ENCODE measurements around the gene UBE2E2. TPM values are rescaled to one million over a fixed set of nuclear protein-coding genes. Genes with fewer than 3 reads are reported as not detected.

Gene UBE2E2
- polyA plus RNA-seq, 3 donors: 43.0 to 56.8 (median 53.0) TPM

GRCh38 chr3:23399221-23399620, 196.1 kb downstream of the UBE2E2 start:
- no peak for DNase-seq (ENCODE audit: extremely low read depth in 1 of 11, low read depth in 9 of 11, low spot score in 4 of 11)

- DNase-seq (ENCODE audit: extremely low read depth in 1 of 11, low read depth in 9 of 11, low spot score in 4 of 11): no peak
These were observed 199.8 kb downstream of the UBE2E2 start for GRCh38 chr3:23402728-23403492.

- no peak for DNase-seq (ENCODE audit: extremely low read depth in 1 of 11, low read depth in 9 of 11, low spot score in 4 of 11)
These were observed 201.1 kb downstream of the UBE2E2 start for GRCh38 chr3:23404246-23404645.

- no peak for DNase-seq (ENCODE audit: extremely low read depth in 1 of 11, low read depth in 9 of 11, low spot score in 4 of 11)
These were observed 202.0 kb downstream of the UBE2E2 start for GRCh38 chr3:23405081-23405480.

- no peak for DNase-seq (ENCODE audit: extremely low read depth in 1 of 11, low read depth in 9 of 11, low spot score in 4 of 11)
These were observed 203.5 kb downstream of the UBE2E2 start for GRCh38 chr3:23406601-23407000.

GRCh38 chr3:23418026-23418425, 214.9 kb downstream of the UBE2E2 start:
- DNase-seq (ENCODE audit: extremely low read depth in 1 of 11, low read depth in 9 of 11, low spot score in 4 of 11): no peak

- no peak for DNase-seq (ENCODE audit: extremely low read depth in 1 of 11, low read depth in 9 of 11, low spot score in 4 of 11)
These were observed 218.8 kb downstream of the UBE2E2 start for GRCh38 chr3:23421811-23422516.

- no peak for DNase-seq (ENCODE audit: extremely low read depth in 1 of 11, low read depth in 9 of 11, low spot score in 4 of 11)
These were observed 219.4 kb downstream of the UBE2E2 start for GRCh38 chr3:23422517-23422851.

- DNase-seq (ENCODE audit: extremely low read depth in 1 of 11, low read depth in 9 of 11, low spot score in 4 of 11): no peak
These were observed 222.3 kb downstream of the UBE2E2 start for GRCh38 chr3:23425410-23425809.

GRCh38 chr3:23430781-23431398, 227.8 kb downstream of the UBE2E2 start:
- no peak for DNase-seq (ENCODE audit: extremely low read depth in 1 of 11, low read depth in 9 of 11, low spot score in 4 of 11)

GRCh38 chr3:23431764-23432163, 228.6 kb downstream of the UBE2E2 start:
- no peak for DNase-seq (ENCODE audit: extremely low read depth in 1 of 11, low read depth in 9 of 11, low spot score in 4 of 11)

GRCh38 chr3:23435318-23435717, 232.2 kb downstream of the UBE2E2 start:
- DNase-seq (ENCODE audit: extremely low read depth in 1 of 11, low read depth in 9 of 11, low spot score in 4 of 11): no peak

- no peak for DNase-seq (ENCODE audit: extremely low read depth in 1 of 11, low read depth in 9 of 11, low spot score in 4 of 11)
These were observed 232.8 kb downstream of the UBE2E2 start for GRCh38 chr3:23435904-23436303.

- DNase-seq (ENCODE audit: extremely low read depth in 1 of 11, low read depth in 9 of 11, low spot score in 4 of 11): no peak
These were observed 234.5 kb downstream of the UBE2E2 start for GRCh38 chr3:23437484-23438145.

- DNase-seq (ENCODE audit: extremely low read depth in 1 of 11, low read depth in 9 of 11, low spot score in 4 of 11): no peak
These were observed 235.5 kb downstream of the UBE2E2 start for GRCh38 chr3:23438657-23439056.

GRCh38 chr3:23439080-23439479, 236.0 kb downstream of the UBE2E2 start:
- no peak for DNase-seq (ENCODE audit: extremely low read depth in 1 of 11, low read depth in 9 of 11, low spot score in 4 of 11)

GRCh38 chr3:23440416-23441294, 237.5 kb downstream of the UBE2E2 start:
- DNase-seq (ENCODE audit: extremely low read depth in 1 of 11, low read depth in 9 of 11, low spot score in 4 of 11): no peak

- DNase-seq (ENCODE audit: extremely low read depth in 1 of 11, low read depth in 9 of 11, low spot score in 4 of 11): no peak
These were observed 239.7 kb downstream of the UBE2E2 start for GRCh38 chr3:23442598-23443383.

Measured in renal cortex interstitium (tissue), 11 donors.